ACHN (cell line): ENCODE results near the gene GRM7.
A peak's percentile ranks its signal among the peaks of the same experiment; 100 is the strongest.

Source experiments
- DNase-seq: peaks from one replicate; pipeline ENCODE4 v3.0.0-alpha.2; 2015
- in situ Hi-C: cut with HindIII; loops from 2 replicates; pipeline ENCODE4 v1.10.0; 2017; ENCODE audit warnings: low sequenced_read_pairs, low pct_ligation_motif_present, low pct_unique_long_range_greater_than_20kb

GRM7 gene

GRCh38 chr3:7749931-7750695 is 889.2 kb downstream of the GRM7 start:
- in situ Hi-C loops = no loop called here
- DNase-seq = no peak

GRCh38 chr3:7752005-7752404 is 891.1 kb downstream of the GRM7 start:
- DNase-seq = no peak
- in situ Hi-C loops = no loop called here

GRCh38 chr3:7754653-7755441 is 893.9 kb downstream of the GRM7 start:
- in situ Hi-C loops = no loop called here
- no peak for DNase-seq

- in situ Hi-C loops = no loop called here
Observed at GRCh38 chr3:7759630-7760029, 898.7 kb downstream of the GRM7 start.

GRCh38 chr3:7760718-7761117 is 899.8 kb downstream of the GRM7 start:
- in situ Hi-C loops = no loop called here
- DNase-seq = no peak

More at GRCh38 chr3:7759630-7760029, 898.7 kb downstream of the GRM7 start:
- no peak for DNase-seq

GRCh38 chr3:7764115-7764514 is 903.2 kb downstream of the GRM7 start:
- in situ Hi-C loops = no loop called here
- DNase-seq = no peak

- in situ Hi-C loops = no loop called here
- DNase-seq = no peak
Observed at GRCh38 chr3:7766530-7766929, 905.6 kb downstream of the GRM7 start.

- in situ Hi-C loops = no loop called here
- DNase-seq = peak; percentile 22
Observed at GRCh38 chr3:7779331-7779730, 918.4 kb downstream of the GRM7 start.

- DNase-seq = no peak
- in situ Hi-C loops = no loop called here
Observed at GRCh38 chr3:7781395-7781794, 920.5 kb downstream of the GRM7 start.

- in situ Hi-C loops = no loop called here
- peak; percentile 18 for DNase-seq
Observed at GRCh38 chr3:7787871-7788828, 927.2 kb downstream of the GRM7 start.

GRCh38 chr3:7788881-7789280 is 928.0 kb downstream of the GRM7 start:
- no peak for DNase-seq
- in situ Hi-C loops = no loop called here

- DNase-seq = no peak
- in situ Hi-C loops = no loop called here
Observed at GRCh38 chr3:7789324-7789723, 928.4 kb downstream of the GRM7 start.

GRCh38 chr3:7790141-7790540 is 929.2 kb downstream of the GRM7 start:
- DNase-seq = no peak
- in situ Hi-C loops = no loop called here
